MM.1S (cell line): ENCODE measurements around the gene PPP1R3E.

ENCODE experiments used
- DNase-seq: peaks from one replicate; pipeline ENCODE4 v3.0.0-alpha.2; 2015
- H2AFZ ChIP-seq: fragments of 300-600 bp; sonication (generic); 2 replicates; pipeline ENCODE4 v1.6.0; 2016; ENCODE audit warnings: antibody characterized with exemption, low read length
- H3F3A ChIP-seq: fragments of 300-600 bp; sonication (generic); 2 replicates; pipeline ENCODE4 v1.6.1; 2016; ENCODE audit warnings: mild to moderate bottlenecking, antibody characterized with exemption, low read length, moderate library complexity, mixed read lengths; ENCODE audit not compliant: insufficient read depth
- H3K27ac ChIP-seq: fragments of 300-600 bp; sonication (generic); 2 replicates; pipeline ENCODE4 v1.5.1; 2016; ENCODE audit warnings: mild to moderate bottlenecking, low read length
- H3K27me3 ChIP-seq: fragments of 300-600 bp; sonication (generic); replicated peaks from 2 replicates; pipeline ENCODE4 v1.6.0; 2016; ENCODE audit warnings: low read length; ENCODE audit not compliant: insufficient read depth
- H3K36me3 ChIP-seq: fragments of 300-600 bp; sonication (generic); replicated peaks from 2 replicates; pipeline ENCODE4 v1.6.1; 2016; ENCODE audit warnings: mild to moderate bottlenecking, low read length, mixed read lengths; ENCODE audit not compliant: insufficient read depth
- H3K4me1 ChIP-seq: fragments of 300-600 bp; sonication (generic); 2 replicates; pipeline ENCODE4 v1.6.1; 2016; ENCODE audit warnings: low read length, mixed read lengths
- H3K4me2 ChIP-seq: fragments of 300-600 bp; sonication (generic); 2 replicates; pipeline ENCODE4 v1.6.0; 2016; ENCODE audit warnings: low read depth, low read length
- H3K4me3 ChIP-seq: fragments of 300-600 bp; sonication (generic); 2 replicates; pipeline ENCODE4 v1.5.1; 2016; ENCODE audit warnings: low read length, mixed read lengths
- H3K79me2 ChIP-seq: fragments of 300-600 bp; sonication (generic); 2 replicates; pipeline ENCODE4 v1.6.1; 2016; ENCODE audit warnings: mixed run types, low read length, mixed read lengths
- H3K9ac ChIP-seq: fragments of 300-600 bp; sonication (generic); 2 replicates; pipeline ENCODE4 v1.6.1; 2016; ENCODE audit warnings: low read length, mixed read lengths
- H3K9me2 ChIP-seq: fragments of 300-600 bp; sonication (generic); replicated peaks from 2 replicates; pipeline ENCODE4 v1.6.1; 2016; ENCODE audit warnings: mild to moderate bottlenecking, low read length, mixed read lengths; ENCODE audit not compliant: insufficient read depth
- H3K9me3 ChIP-seq: fragments of 300-600 bp; sonication (generic); replicated peaks from 2 replicates; pipeline ENCODE4 v1.6.1; 2016; ENCODE audit warnings: mild to moderate bottlenecking, low read length, mixed read lengths; ENCODE audit not compliant: insufficient read depth
- H4K20me1 ChIP-seq: fragments of 300-600 bp; sonication (generic); 2 replicates; pipeline ENCODE4 v1.6.1; 2016; ENCODE audit warnings: mild to moderate bottlenecking, low read length, moderate library complexity, mixed read lengths; ENCODE audit not compliant: insufficient read depth
- CTCF ChIP-seq: fragments of 300-600 bp; sonication (generic); IDR thresholded peaks from 2 replicates; pipeline ENCODE4 v1.5.1; 2016; ENCODE audit warnings: antibody characterized with exemption, low read length, mixed read lengths
- EZH2 ChIP-seq: fragments of 300-600 bp; sonication (generic); optimal IDR thresholded peaks from 2 replicates; pipeline ENCODE3; 2017; ENCODE audit warnings: low read depth, mild to moderate bottlenecking, antibody characterized with exemption, low read length, mixed read lengths
- EZH2phosphoT487 ChIP-seq: fragments of 300-600 bp; sonication (generic); IDR thresholded peaks from 2 replicates; pipeline ENCODE4 v1.6.1; 2018; ENCODE audit warnings: antibody characterized with exemption, low read length

The PPP1R3E gene

GRCh38 chr14:23324993-23325392 is 22.3 kb upstream of the PPP1R3E start:
- Histone ChIP-seq H3K4me1 (peaks cover 4% of the 10 kb centered on the region; the same call in 1 of the 2 replicates), H3K9ac (no peak overlapping the region), H3K27me3 (no peaks in the 10 kb centered on the region), H4K20me1 (no peaks in the 10 kb centered on the region), H3K4me3 (no peak overlapping the region), H3K36me3 (no peaks in the 10 kb centered on the region), H3K27ac (no peak overlapping the region), H3K79me2 (peaks cover 18% of the 10 kb centered on the region), H2AFZ (no peak overlapping the region), H3K9me2 (no peaks in the 10 kb centered on the region), H3K9me3 (no peaks in the 10 kb centered on the region), H3F3A (no peaks in the 10 kb centered on the region), H3K4me2 (no peak overlapping the region)
- TF ChIP-seq EZH2phosphoT487 (no peak), EZH2 (no peak), CTCF (no peak)
- no peak for DNase-seq

GRCh38 chr14:23324455-23324846 is 21.8 kb upstream of the PPP1R3E start:
- Histone ChIP-seq H3K79me2 (peaks cover 18% of the 10 kb centered on the region), H3K27me3 (no peaks in the 10 kb centered on the region), H3K4me3 (no peak overlapping the region), H3K4me2 (no peak overlapping the region), H2AFZ (no peak overlapping the region), H3F3A (no peaks in the 10 kb centered on the region), H3K4me1 (peaks cover 4% of the 10 kb centered on the region; the same call in 1 of the 2 replicates), H4K20me1 (no peaks in the 10 kb centered on the region), H3K9me2 (no peaks in the 10 kb centered on the region), H3K9ac (no peak overlapping the region), H3K27ac (no peak overlapping the region), H3K9me3 (no peaks in the 10 kb centered on the region), H3K36me3 (no peaks in the 10 kb centered on the region)
- no peak for DNase-seq
- no peak for TF ChIP-seq EZH2phosphoT487

- no peaks in the 10 kb centered on the region for H3K27me3 ChIP-seq
- H2AFZ ChIP-seq: no peak overlapping the region
- no peaks in the 10 kb centered on the region for H3K9me2 ChIP-seq
- no peak overlapping the region for H3K9ac ChIP-seq
- no peaks in the 10 kb centered on the region for H4K20me1 ChIP-seq
- no peaks in the 10 kb centered on the region for H3F3A ChIP-seq
- DNase-seq: no peak
- H3K4me3 ChIP-seq: no peak overlapping the region
- H3K79me2 ChIP-seq: peaks cover 18% of the 10 kb centered on the region
- H3K4me2 ChIP-seq: no peak overlapping the region
- H3K36me3 ChIP-seq: no peaks in the 10 kb centered on the region
- no peak overlapping the region for H3K27ac ChIP-seq
- peaks cover 4% of the 10 kb centered on the region; the same call in 1 of the 2 replicates for H3K4me1 ChIP-seq
- no peaks in the 10 kb centered on the region for H3K9me3 ChIP-seq
- TF ChIP-seq EZH2: no peak
- no peak for TF ChIP-seq CTCF
Measured at GRCh38 chr14:23323838-23324454, 21.3 kb upstream of the PPP1R3E start.
